Measurements from ENCODE around the gene TK1. TPM values are rescaled to one million over a fixed set of nuclear protein-coding genes. Genes with fewer than 3 reads are reported as not detected.

TK1 gene
- total and polyA plus RNA-seq, 4 donors: 1.1 to 3.8 (median 2.5) TPM

DNA sequence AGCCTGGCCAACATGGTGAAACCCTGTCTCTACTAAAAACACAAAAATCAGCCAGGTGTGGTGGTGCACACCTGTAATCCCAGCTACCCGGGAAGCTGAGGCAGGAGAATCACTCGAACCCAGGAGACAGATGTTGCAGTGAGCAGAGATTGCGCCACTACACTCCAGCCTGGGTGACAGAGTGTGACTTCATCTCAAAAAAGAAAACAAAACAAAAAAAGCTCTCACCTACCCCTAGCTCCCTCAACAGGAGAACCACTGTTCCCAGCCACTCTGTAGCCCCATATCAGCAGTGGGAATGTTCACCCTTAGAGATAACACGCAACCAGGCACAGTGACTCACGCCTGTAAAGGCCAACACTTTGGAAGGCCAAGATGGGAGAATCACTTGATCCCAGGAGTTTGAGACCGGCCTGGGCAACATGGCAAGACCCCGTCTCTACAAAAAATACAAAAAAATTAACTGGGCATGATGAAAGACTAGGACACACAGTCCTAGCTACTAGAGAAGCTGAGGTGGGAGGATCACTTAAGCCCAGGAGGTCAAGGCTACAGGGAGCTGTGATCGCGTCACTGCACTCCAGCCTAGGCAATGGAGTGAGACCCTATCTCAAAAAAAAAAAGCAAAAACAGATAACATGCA, 50.9 kb downstream of the TK1 start:
- DNase-seq: no peak
- no peaks in the 10 kb centered on the region for H3K36me3 ChIP-seq (ENCODE audit: control insufficient read depth in 1 of 2, insufficient read depth in 2 of 2, low read length in 1 of 2)
- H3K9me3 ChIP-seq (ENCODE audit: control insufficient read depth, low read length): no peaks in the 10 kb centered on the region
- no peak overlapping the region for H3K4me3 ChIP-seq (ENCODE audit: low read length in 2 of 2)
- WGBS, 2 donors: 92 to 93% methylated on average over 9 of the region's 9 CpGs
- no peak overlapping the region for H3K27ac ChIP-seq (ENCODE audit: low read depth in 1 of 2, low read length in 2 of 2)
- intact Hi-C loops (cut with DNase I): no loop called here
- H3K4me1 ChIP-seq (ENCODE audit: control insufficient read depth in 1 of 2, insufficient read depth in 2 of 2, low read length in 2 of 2): no peaks in the 10 kb centered on the region
- ATAC-seq (ENCODE audit: low FRiP score): no peak
- no peaks in the 10 kb centered on the region for H3K27me3 ChIP-seq (ENCODE audit: control insufficient read depth in 1 of 2, insufficient read depth in 2 of 2, low read length in 1 of 2)

DNA sequence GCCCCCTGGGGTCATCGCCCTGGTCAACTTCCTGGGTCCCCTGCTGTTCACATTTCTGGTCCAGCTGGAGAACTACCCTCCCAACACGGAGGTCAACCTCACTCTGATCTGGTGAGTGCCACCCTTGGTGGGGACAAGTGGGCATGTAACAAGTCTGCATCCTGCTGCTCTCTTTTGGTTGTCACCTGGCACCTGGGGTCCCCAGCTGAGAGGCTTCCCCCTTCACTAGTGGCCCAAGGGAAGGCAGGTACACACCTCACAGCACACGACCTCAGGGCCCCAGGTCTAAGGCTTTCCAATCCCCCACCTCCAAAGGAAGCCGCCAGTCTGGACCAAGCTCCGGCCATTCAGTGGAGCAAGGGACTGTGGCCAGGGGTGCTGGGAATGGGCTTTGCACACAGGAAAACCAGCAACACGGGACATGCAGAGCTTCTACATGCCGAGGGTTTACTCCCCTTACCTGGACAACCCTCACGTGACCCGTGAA, 51.9 kb downstream of the TK1 start:
- no peaks in the 10 kb centered on the region for H3K27me3 ChIP-seq (ENCODE audit: control insufficient read depth in 1 of 2, insufficient read depth in 2 of 2, low read length in 1 of 2)
- DNase-seq (no peak), ATAC-seq (ENCODE audit: low FRiP score) (no peak)
- intact Hi-C loops (cut with DNase I): no loop called here
- 85 to 87% methylated on average over 9 of the region's 9 CpGs for WGBS, 2 donors
- H3K4me3 ChIP-seq (ENCODE audit: low read length in 2 of 2): no peak overlapping the region
- H3K4me1 ChIP-seq (ENCODE audit: control insufficient read depth in 1 of 2, insufficient read depth in 2 of 2, low read length in 2 of 2): no peaks in the 10 kb centered on the region
- no peak overlapping the region for H3K27ac ChIP-seq (ENCODE audit: low read depth in 1 of 2, low read length in 2 of 2)
- H3K9me3 ChIP-seq (ENCODE audit: control insufficient read depth, low read length): no peaks in the 10 kb centered on the region
- H3K36me3 ChIP-seq (ENCODE audit: control insufficient read depth in 1 of 2, insufficient read depth in 2 of 2, low read length in 1 of 2): no peaks in the 10 kb centered on the region

DNA sequence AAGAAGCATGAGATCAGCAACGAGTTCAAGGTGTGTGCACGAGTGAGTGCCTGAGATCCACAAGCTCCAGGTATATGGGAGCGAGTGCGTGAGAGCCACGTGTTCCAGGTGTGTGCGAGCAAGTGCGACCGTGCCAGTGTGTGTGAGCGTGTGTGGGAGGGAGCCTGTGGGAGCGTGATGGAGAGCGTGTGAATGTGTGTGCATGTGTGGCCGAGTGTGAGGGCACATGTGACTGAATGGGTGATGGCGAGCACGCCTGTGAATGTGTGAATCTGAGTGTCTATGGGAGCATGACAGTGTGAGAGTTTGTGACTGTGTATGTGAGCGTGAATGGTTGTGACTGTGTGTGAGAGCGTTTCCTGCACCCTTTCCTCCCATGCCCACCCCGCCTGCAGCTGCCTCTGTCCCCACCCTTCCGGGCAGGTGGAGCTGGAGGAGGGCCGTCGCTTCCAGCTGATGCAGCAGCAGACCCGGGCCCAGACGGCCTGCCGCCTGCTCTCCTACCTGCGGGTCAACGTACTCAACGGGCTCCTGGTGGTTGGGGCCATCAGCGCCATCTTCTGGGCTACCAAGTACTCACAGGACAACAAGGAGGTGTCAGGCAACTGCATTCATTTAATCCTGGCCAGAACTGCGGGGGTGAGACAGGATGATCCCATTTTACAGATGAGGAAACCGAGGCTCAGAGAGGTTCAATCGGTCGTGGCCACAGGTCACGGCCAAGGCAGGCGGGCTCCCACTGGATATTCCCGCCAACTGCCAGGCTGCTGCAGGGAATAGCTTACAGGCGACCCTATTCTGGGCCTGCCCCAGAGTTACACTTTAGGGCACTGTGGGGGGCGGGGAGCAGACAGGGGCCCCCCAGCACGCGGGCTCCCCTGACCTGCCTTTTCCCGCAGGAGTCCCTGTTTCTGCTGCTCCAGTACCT, 52.6 kb downstream of the TK1 start:
- intact Hi-C loops (cut with DNase I): no loop called here
- DNase-seq (peak; percentile 65 to 76), ATAC-seq (ENCODE audit: low FRiP score) (no peak)
- Histone ChIP-seq H3K27me3 (ENCODE audit: control insufficient read depth in 1 of 2, insufficient read depth in 2 of 2, low read length in 1 of 2) (no peaks in the 10 kb centered on the region), H3K4me3 (ENCODE audit: low read length in 2 of 2) (no peak overlapping the region), H3K9me3 (ENCODE audit: control insufficient read depth, low read length) (no peaks in the 10 kb centered on the region), H3K4me1 (ENCODE audit: control insufficient read depth in 1 of 2, insufficient read depth in 2 of 2, low read length in 2 of 2) (no peaks in the 10 kb centered on the region), H3K27ac (ENCODE audit: low read depth in 1 of 2, low read length in 2 of 2) (no peak overlapping the region), H3K36me3 (ENCODE audit: control insufficient read depth in 1 of 2, insufficient read depth in 2 of 2, low read length in 1 of 2) (no peaks in the 10 kb centered on the region)
- WGBS, 2 donors: 81 to 82% methylated on average over 39 of the region's 39 CpGs

DNA sequence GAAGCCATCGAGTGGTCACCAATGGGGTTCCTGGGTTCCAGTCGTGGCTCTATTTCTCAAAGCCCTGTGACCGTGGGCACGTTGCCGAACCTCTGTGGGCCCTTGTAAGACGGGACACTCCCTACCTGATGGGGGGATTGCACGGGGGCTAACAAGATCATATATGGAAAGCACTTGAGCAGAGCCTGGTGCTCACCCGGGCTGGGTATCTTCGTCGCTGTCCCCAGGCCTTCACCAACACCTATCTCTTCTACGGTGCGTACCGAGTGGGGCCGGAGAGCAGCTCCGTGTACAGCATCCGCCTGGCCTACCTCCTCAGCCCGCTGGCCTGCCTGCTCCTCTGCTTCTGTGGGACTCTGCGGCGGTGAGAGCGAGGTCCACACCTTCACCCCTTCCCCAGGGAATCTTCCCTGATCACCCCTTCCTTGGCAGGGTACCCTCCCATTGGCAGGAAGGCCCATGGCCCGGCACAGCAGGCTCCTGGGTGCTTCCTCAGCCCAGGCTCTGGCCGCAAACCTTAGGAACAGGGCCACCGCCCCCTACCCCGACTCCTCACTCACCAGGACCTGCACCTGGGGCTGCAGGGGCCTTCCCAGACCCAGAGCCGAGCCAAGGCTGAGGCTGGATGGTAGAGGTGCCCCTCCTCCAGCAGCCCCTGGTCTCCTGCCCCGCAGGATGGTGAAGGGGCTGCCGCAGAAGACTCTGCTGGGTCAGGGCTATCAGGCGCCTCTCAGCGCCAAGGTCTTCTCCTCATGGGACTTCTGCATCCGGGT, 53.5 kb downstream of the TK1 start:
- 93 to 94% methylated on average over 30 of the region's 30 CpGs for WGBS, 2 donors
- no peaks in the 10 kb centered on the region for H3K36me3 ChIP-seq (ENCODE audit: control insufficient read depth in 1 of 2, insufficient read depth in 2 of 2, low read length in 1 of 2)
- intact Hi-C loops (cut with DNase I): no loop called here
- no peaks in the 10 kb centered on the region for H3K27me3 ChIP-seq (ENCODE audit: control insufficient read depth in 1 of 2, insufficient read depth in 2 of 2, low read length in 1 of 2)
- DNase-seq: no peak
- no peak for ATAC-seq (ENCODE audit: low FRiP score)
- H3K4me3 ChIP-seq (ENCODE audit: low read length in 2 of 2): no peak overlapping the region
- no peaks in the 10 kb centered on the region for H3K4me1 ChIP-seq (ENCODE audit: control insufficient read depth in 1 of 2, insufficient read depth in 2 of 2, low read length in 2 of 2)
- no peak overlapping the region for H3K27ac ChIP-seq (ENCODE audit: low read depth in 1 of 2, low read length in 2 of 2)
- H3K9me3 ChIP-seq (ENCODE audit: control insufficient read depth, low read length): no peaks in the 10 kb centered on the region

DNA sequence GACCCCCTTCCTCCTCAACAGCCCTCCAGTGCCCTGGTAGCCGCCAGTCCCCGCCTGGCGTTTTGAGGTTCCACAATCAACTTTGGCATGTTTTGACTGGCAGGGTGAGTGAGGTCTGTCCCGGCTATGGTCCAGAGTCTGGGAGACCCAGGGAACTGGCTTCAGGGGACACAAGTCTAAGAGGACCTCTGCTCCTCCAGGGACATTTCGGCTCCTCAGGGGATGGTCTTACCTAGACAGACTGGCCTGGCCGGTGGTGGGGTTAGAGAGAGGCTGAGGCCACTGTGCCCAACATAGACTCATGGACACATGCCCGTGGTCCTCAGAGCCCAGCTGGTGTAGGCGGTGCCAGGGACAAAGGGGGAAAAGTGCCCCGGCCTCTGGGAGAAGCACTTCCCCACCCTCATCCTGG, 54.1 kb downstream of the TK1 start:
- Histone ChIP-seq H3K36me3 (ENCODE audit: control insufficient read depth in 1 of 2, insufficient read depth in 2 of 2, low read length in 1 of 2) (no peaks in the 10 kb centered on the region), H3K9me3 (ENCODE audit: control insufficient read depth, low read length) (no peaks in the 10 kb centered on the region), H3K4me3 (ENCODE audit: low read length in 2 of 2) (no peak overlapping the region), H3K4me1 (ENCODE audit: control insufficient read depth in 1 of 2, insufficient read depth in 2 of 2, low read length in 2 of 2) (no peaks in the 10 kb centered on the region), H3K27me3 (ENCODE audit: control insufficient read depth in 1 of 2, insufficient read depth in 2 of 2, low read length in 1 of 2) (no peaks in the 10 kb centered on the region), H3K27ac (ENCODE audit: low read depth in 1 of 2, low read length in 2 of 2) (no peak overlapping the region)
- no peak for DNase-seq
- intact Hi-C loops (cut with DNase I): no loop called here
- WGBS, 2 donors: 39 to 42% methylated on average over 9 of the region's 9 CpGs
- ATAC-seq (ENCODE audit: low FRiP score): no peak

DNA sequence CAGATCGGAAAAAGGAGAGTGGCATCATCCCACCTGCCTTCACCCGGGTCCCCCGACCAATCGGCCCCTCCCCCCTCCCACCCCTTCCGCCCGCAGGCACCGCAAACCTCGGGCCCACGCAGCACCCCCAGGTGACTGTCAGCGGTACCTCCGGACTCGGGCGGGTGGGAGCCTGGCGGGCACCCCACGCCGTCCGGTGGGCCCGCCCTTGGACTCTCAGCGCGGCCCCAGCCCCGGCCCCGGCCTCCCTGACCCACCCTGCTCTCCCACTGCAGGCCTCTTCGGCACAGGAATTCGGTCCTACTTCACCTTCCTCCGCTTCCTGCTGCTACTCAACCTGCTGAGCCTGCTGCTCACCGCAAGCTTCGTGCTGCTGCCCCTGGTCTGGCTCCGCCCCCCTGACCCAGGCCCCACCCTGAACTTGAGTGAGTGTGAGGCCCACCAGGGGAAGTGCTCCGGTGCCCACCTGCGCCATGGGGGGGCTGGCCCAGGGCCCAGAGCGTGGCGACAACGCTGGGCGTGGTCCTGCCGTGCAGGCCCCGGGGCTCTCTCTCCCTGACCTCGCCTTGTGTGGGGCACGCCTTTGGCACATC, 54.7 kb downstream of the TK1 start:
- ATAC-seq (ENCODE audit: low FRiP score) (no peak), DNase-seq (peak in 1 of 2 donors; percentile 54)
- Histone ChIP-seq H3K4me1 (ENCODE audit: control insufficient read depth in 1 of 2, insufficient read depth in 2 of 2, low read length in 2 of 2) (no peaks in the 10 kb centered on the region), H3K27me3 (ENCODE audit: control insufficient read depth in 1 of 2, insufficient read depth in 2 of 2, low read length in 1 of 2) (no peaks in the 10 kb centered on the region), H3K4me3 (ENCODE audit: low read length in 2 of 2) (no peak overlapping the region), H3K9me3 (ENCODE audit: control insufficient read depth, low read length) (no peaks in the 10 kb centered on the region), H3K27ac (ENCODE audit: low read depth in 1 of 2, low read length in 2 of 2) (no peak overlapping the region), H3K36me3 (ENCODE audit: control insufficient read depth in 1 of 2, insufficient read depth in 2 of 2, low read length in 1 of 2) (no peaks in the 10 kb centered on the region)
- 28 to 39% methylated on average over 23 to 38 of the region's 38 CpGs for WGBS, 2 donors
- intact Hi-C loops (cut with DNase I): no loop called here

DNA sequence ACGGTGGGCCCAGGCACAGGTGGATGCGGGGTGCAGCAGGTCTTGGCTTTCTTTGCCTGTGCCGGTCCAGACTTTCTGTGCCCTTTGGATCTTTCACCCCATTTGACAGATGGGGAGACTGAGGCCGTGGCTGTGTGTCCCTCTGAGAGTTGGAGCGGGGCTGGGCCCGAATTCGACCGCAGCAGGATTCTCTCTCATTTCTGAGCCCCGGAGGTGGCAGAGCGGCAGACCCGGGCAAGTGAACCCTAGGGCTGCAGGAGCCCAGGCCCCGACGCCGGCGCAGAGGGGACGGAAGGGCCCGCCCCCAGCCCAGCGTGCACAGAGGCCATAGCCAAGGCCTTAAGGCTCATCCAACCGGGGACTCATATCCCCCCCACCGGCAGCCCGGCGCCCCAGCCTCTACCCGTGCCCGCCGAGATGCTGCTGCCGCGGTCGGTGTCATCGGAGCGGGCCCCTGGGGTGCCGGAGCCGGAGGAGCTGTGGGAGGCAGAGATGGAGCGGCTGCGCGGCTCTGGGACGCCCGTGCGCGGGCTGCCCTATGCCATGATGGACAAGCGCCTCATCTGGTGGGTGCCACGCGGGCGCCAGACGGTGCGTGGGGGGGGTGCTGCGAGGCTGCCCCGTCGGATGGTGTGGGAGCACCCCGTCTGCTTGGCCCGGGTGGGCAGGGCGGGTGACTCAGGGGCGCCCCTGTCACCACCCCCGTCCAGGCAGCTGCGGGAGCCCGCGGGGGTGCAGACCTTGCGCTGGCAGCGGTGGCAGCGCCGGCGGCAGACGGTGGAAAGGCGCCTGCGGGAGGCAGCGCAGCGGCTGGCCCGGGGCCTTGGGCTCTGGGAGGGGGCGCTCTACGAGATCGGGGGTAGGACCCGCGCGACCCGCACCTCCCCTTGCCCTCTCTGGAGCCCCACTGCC, 55.4 kb downstream of the TK1 start:
- no peak overlapping the region for H3K27ac ChIP-seq (ENCODE audit: low read depth in 1 of 2, low read length in 2 of 2)
- intact Hi-C loops (cut with DNase I): no loop called here
- H3K4me3 ChIP-seq (ENCODE audit: low read length in 2 of 2): no peak overlapping the region
- 22 to 34% methylated on average over 51 to 74 of the region's 74 CpGs for WGBS, 2 donors
- no peaks in the 10 kb centered on the region for H3K4me1 ChIP-seq (ENCODE audit: control insufficient read depth in 1 of 2, insufficient read depth in 2 of 2, low read length in 2 of 2)
- H3K36me3 ChIP-seq (ENCODE audit: control insufficient read depth in 1 of 2, insufficient read depth in 2 of 2, low read length in 1 of 2): no peaks in the 10 kb centered on the region
- H3K9me3 ChIP-seq (ENCODE audit: control insufficient read depth, low read length): no peaks in the 10 kb centered on the region
- ATAC-seq (ENCODE audit: low FRiP score) (no peak), DNase-seq (peak in 1 of 2 donors; percentile 82)
- H3K27me3 ChIP-seq (ENCODE audit: control insufficient read depth in 1 of 2, insufficient read depth in 2 of 2, low read length in 1 of 2): no peaks in the 10 kb centered on the region

Data from aorta (tissue), 5 donors.